Dermis blood vessel endothelial cell (primary cell): Measurements from ENCODE around the gene LRRC58. TPM values are rescaled to one million over a fixed set of nuclear protein-coding genes. Genes with fewer than 3 reads are reported as not detected.
"Not testable (repeated sequence)": the region's sequence is repeated elsewhere in the genome, so short reads cannot be mapped to it uniquely, and the experiment has no call there.

ENCODE experiments used
- DNase-seq: peaks from one replicate; pipeline ENCODE4 v3.0.0; 2010
- total RNA-seq: library from RNA; depleted of rRNA; stranded (reverse); fragments of >200 nt; gene quantifications from 2 replicates; pipeline ENCODE4 v1.2.3, GENCODE V29; 2014

Gene LRRC58
- total RNA-seq, 1 donor from 2014 or later, result 14.3 TPM

GRCh38 chr3:120338517-120338916 lies 10.6 kb downstream of the LRRC58 start:
- no peak for DNase-seq

GRCh38 chr3:120332646-120333045 lies 16.5 kb downstream of the LRRC58 start:
- DNase-seq, result no peak

- no peak for DNase-seq
Measured at GRCh38 chr3:120331076-120331475, 18.1 kb downstream of the LRRC58 start.

- DNase-seq, result no peak
Measured at GRCh38 chr3:120326784-120327183, 22.4 kb downstream of the LRRC58 start.

- DNase-seq, result no peak
Measured at GRCh38 chr3:120324190-120324589, 25.0 kb downstream of the LRRC58 start.

GRCh38 chr3:120323761-120324160 lies 25.4 kb downstream of the LRRC58 start:
- not testable (repeated sequence) for DNase-seq

- DNase-seq, result no peak
Measured at GRCh38 chr3:120311863-120312794, 37.0 kb downstream of the LRRC58 start.

- no peak for DNase-seq
Measured at GRCh38 chr3:120306519-120307455, 42.4 kb downstream of the LRRC58 start.

GRCh38 chr3:120304616-120305015 lies 44.5 kb downstream of the LRRC58 start:
- DNase-seq, result no peak

GRCh38 chr3:120302361-120302760 lies 46.8 kb downstream of the LRRC58 start:
- DNase-seq, result no peak

- DNase-seq, result no peak
Measured at GRCh38 chr3:120300971-120301370, 48.2 kb downstream of the LRRC58 start.

GRCh38 chr3:120299403-120299802 lies 49.8 kb downstream of the LRRC58 start:
- no peak for DNase-seq

GRCh38 chr3:120298996-120299395 lies 50.2 kb downstream of the LRRC58 start:
- no peak for DNase-seq

- DNase-seq, result not testable (repeated sequence)
Measured at GRCh38 chr3:120291552-120291951, 57.6 kb downstream of the LRRC58 start.

- no peak for DNase-seq
Measured at GRCh38 chr3:120289636-120290035, 59.5 kb downstream of the LRRC58 start.

GRCh38 chr3:120286465-120286864 lies 62.7 kb downstream of the LRRC58 start:
- DNase-seq, result no peak

GRCh38 chr3:120285508-120285841 lies 63.7 kb downstream of the LRRC58 start:
- DNase-seq, result no peak

- peak; percentile 17 for DNase-seq
Measured at GRCh38 chr3:120284747-120285507, 64.2 kb downstream of the LRRC58 start, which contains the start of gene GPR156. GPR156 (minus strand) TSS chr3:120285222; CDS start chr3:120244098, 41,124 bp downstream.

- no peak for DNase-seq
Measured at GRCh38 chr3:120281261-120281660, 67.9 kb downstream of the LRRC58 start.

- no peak for DNase-seq
Measured at GRCh38 chr3:120280566-120280965, 68.6 kb downstream of the LRRC58 start.

- no peak for DNase-seq
Measured at GRCh38 chr3:120280026-120280425, 69.1 kb downstream of the LRRC58 start.

GRCh38 chr3:120276767-120277166 lies 72.4 kb downstream of the LRRC58 start:
- no peak for DNase-seq

- DNase-seq, result no peak
Measured at GRCh38 chr3:120275618-120276017, 73.5 kb downstream of the LRRC58 start.
